Activated naive CD4-positive, alpha-beta T cell treated with anti-CD3 and anti-CD28 coated beads, Interleukin-2, amount 50 U/mL, for 72 hours (primary cell): ENCODE data around the gene AP2A1. TPM values are rescaled to one million over a fixed set of nuclear protein-coding genes. Genes with fewer than 3 reads are reported as not detected.

Experiments
- ATAC-seq, 2 donors: fragments of 150-1000 bp; cut with Tn5 transposase; 2 replicates each; pipeline ENCODE4 v1.10.0; 2021; ENCODE audit warnings: mild to moderate bottlenecking in 2 of 2, moderate library complexity in 2 of 2
- DNase-seq, 2 donors: peaks; one replicate each; pipeline ENCODE4 v3.0.0; 2021 to 2022; ENCODE audit warnings: low spot score in 2 of 2
- H3K27ac Mint-ChIP-seq, 2 donors: one replicate each; pipeline ENCODE4 v1.8.0; 2022; ENCODE audit warnings: mild to moderate bottlenecking in 2 of 2, mixed read lengths in 2 of 2
- H3K36me3 Mint-ChIP-seq, 2 donors: one replicate each; pipeline ENCODE4 v1.8.0; 2022; ENCODE audit warnings: mixed read lengths in 2 of 2
- H3K9me3 Mint-ChIP-seq, 2 donors: one replicate each; pipeline ENCODE4 v1.8.0; 2022; ENCODE audit warnings: mixed read lengths in 2 of 2
- total RNA-seq, 2 donors: library from RNA; stranded (reverse); gene quantifications; one replicate each; pipeline ENCODE4 v1.2.3, GENCODE V29; 2022

Gene AP2A1
- total RNA-seq, 2 donors from 2014 or later: 79.0 to 137 TPM

DNA sequence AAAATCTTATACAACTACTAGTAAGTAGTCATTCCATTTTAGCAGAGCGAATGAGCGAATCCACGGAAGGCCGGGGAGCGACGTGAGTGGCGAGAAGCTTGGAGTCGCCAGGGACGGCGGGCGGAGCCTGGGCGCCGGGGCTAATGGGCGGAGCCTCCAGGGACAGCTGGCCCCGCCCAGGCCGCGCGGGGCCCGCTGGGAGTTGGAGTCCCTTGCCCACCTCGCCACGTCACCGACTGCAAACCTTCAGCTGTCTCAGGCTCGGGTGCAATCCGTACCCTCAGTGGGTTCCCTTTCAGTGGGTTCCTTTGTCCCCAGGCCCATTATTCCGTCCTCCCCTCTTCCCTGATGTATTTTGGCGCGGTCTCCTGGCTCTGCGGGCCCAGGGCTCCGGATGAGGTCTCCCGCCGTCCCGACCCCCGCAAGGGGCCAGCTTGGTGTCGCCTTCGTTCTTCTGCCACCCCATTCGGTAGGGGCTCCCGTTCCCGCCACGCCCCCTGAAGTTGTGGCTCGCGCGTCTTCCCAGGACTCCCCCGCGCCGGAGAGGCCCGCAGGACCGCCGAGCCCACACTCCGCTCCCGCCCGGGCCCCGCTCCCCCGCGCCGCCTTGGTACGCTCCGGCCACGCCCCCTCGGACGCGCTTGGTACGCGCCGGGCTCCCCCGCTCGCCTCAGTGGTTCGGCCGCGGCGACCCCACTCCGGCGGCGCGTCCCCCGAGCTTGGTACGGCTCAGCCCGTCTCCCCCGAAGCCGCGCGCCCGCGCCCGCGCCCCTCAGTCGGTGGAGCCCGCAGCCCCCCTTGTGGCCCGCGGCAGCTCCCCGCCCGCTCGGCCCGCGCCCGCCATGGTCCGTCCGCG lies 83.9 kb downstream of the AP2A1 start, which contains the start of gene PTOV1:
Gene PTOV1 (plus strand): TSS at position 673 of the 856 bp plus-strand sequence.
- DNase-seq (peak; percentile 90 to 96), ATAC-seq (peak; percentile 90 to 91)
- Mint-ChIP-seq H3K9me3 (peaks cover 6 to 12% of the 10 kb centered on the region in 2 donors), H3K36me3 (peaks cover 16% of the 10 kb centered on the region in 2 donors), H3K27ac (peak within 1 kb of the TSS; percentile 93 to 97)

DNA sequence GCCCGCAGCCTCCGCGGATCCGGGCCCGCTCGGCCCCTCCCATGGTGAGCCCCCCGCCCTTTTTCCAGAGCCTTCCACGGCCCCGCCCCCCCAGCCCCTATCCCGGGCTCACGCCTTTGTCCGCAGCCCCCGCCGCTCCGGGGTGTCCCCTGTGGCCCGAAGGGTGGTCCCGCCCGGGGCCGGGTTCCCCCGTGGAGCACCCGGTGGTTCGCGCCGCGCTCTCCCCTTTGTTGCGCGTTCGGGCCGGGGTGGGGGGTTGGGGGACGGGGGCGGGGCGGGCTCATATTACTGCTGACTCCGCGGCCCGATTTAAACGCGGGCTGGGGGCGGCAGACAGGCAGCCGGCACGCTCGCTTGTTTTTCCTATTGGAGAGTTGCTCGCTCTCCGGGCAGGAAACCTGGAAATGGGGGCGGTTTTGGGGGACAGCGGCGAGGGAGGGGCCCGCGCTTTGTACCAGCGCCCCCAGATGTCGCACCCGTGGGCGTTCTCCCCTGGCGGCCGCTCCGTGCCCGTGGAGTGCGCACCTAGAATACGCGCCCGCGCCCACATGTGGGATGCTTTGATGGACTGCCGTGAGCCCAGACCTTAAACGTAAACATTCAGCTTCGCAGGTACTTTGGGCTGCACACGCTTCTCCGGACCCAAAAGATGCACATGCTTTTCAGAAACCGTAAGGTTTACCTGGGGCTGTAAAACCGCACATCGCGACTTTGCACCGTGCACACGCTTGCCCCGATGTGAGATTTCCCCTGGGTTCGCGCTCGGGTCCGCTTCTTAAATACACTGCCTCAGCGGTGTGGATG lies 84.9 kb downstream of the AP2A1 start:
- DNase-seq (no peak), ATAC-seq (peak in 1 of 2 donors; percentile 1)
- Mint-ChIP-seq H3K36me3 (peaks cover 16% of the 10 kb centered on the region in 2 donors), H3K9me3 (peaks cover 6 to 12% of the 10 kb centered on the region in 2 donors), H3K27ac (peak overlapping the region; percentile 23 to 91)

GRCh38 chr19:49852631-49853126 lies 85.9 kb downstream of the AP2A1 start:
- H3K27ac Mint-ChIP-seq: peak overlapping the region; percentile 23 to 72
- no peak for ATAC-seq

DNA sequence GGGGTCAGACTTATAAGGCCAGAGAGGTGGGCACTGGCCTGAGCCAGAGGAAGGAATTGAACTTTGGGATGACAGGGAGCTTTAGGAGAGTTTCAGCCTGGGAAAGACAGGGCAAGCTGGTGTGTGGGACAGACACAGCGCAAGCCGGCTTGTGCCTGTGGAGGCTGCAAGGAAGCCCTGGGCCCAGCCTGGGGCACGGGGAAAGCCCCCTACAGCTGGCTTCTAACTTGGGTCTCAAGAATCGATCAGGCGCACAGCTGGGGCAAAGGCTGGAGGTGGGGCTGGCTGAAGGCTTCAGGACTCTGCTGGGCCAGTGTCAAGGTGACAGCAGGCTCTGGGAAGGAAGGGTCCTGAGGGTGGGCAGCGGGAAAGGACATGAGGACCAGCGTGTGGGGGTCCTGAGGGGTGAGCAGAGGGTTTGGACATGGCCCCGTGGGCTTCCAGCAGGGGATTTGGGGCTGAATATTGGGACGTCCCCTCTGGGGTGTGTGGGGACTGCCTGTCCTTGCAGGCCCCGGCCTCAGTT lies 87.1 kb downstream of the AP2A1 start:
- Mint-ChIP-seq H3K36me3 (peaks cover 11 to 16% of the 10 kb centered on the region in 2 donors), H3K9me3 (peaks cover 6 to 10% of the 10 kb centered on the region in 2 donors), H3K27ac (no peak overlapping the region)
- ATAC-seq: no peak
- no peak for DNase-seq

More at GRCh38 chr19:49852631-49853126, 85.9 kb downstream of the AP2A1 start:
- peaks cover 16% of the 10 kb centered on the region in 2 donors for H3K36me3 Mint-ChIP-seq
- H3K9me3 Mint-ChIP-seq: peaks cover 6 to 12% of the 10 kb centered on the region in 2 donors
- no peak for DNase-seq

DNA sequence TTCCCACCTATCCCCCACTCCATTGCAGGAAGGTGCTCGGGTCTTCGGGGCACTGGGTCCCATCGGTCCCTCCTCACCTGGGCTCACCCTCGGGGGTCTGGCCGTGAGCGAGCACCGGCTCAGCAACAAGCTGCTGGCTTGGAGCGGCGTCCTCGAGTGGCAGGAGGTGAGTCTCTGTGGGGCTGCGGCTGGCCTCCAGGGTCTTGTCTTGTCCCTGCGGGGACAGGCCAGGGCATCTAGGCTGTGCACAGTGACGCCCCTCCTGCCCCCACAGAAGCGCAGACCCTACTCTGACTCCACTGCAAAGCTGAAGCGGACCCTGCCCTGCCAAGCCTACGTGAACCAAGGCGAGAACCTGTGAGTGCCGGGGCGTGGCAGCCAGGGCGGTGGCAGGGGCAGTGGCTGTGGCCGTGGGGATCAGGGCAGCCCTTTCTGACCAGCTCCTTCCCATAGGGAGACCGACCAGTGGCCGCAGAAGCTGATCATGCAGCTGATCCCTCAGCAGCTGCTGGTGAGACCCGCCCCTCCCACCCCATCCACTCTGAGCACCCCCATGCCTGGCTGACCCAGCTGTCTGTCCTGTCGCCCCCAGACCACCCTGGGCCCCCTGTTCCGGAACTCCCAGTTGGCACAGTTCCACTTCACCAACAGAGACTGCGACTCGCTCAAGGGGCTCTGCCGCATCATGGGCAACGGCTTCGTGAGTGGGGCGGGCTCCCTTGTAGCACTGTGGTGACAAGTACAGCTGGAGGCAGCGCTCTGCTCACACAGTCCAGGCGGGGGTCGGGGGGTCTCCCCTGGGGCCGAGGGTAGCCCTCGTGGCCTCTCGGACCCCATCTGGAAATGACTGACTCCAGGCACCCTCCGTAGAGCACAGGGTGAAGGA lies 87.8 kb downstream of the AP2A1 start:
- DNase-seq (no peak), ATAC-seq (no peak)
- H3K9me3 Mint-ChIP-seq: peaks cover 6% of the 10 kb centered on the region in 2 donors
- H3K27ac Mint-ChIP-seq: peak overlapping the region in 1 of 2 donors; percentile 77
- peaks cover 6 to 16% of the 10 kb centered on the region in 2 donors for H3K36me3 Mint-ChIP-seq

DNA sequence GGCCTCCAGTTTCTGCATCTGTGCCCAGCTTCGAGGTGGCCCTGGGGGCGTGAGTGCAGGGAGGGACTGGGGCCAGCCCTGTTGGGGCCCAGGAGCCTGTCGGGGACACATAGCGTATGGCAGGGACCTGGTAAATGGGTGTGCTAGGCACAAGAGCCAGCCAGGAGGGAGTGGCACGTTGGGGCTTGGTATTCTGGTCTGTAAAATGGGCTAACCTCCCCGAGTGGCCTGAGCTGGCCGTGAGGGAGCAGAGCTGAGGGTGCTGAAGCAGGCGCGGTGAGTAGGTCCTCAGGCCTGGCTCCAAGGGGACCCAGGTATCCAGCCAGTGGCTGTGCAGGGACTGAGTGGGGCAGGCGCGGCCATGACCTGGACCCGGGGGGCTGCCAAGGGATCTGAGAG lies 88.5 kb downstream of the AP2A1 start:
- Mint-ChIP-seq H3K9me3 (no peaks in the 10 kb centered on the region), H3K36me3 (peaks cover under 1 to 12% of the 10 kb centered on the region in 2 donors), H3K27ac (peak overlapping the region; percentile 77 to 89)
- DNase-seq (no peak), ATAC-seq (no peak)

GRCh38 chr19:49855676-49856573 lies 89.1 kb downstream of the AP2A1 start:
- DNase-seq (no peak), ATAC-seq (peak in 1 of 2 donors; percentile 4)
- Mint-ChIP-seq H3K9me3 (no peaks in the 10 kb centered on the region), H3K36me3 (peaks cover 0 to 10% of the 10 kb centered on the region in 2 donors), H3K27ac (peak overlapping the region; percentile 77 to 89)

GRCh38 chr19:49856574-49857021 lies 89.8 kb downstream of the AP2A1 start:
- no peak for ATAC-seq

More at GRCh38 chr19:49856574-49857021, 89.8 kb downstream of the AP2A1 start:
- Mint-ChIP-seq H3K27ac (peak overlapping the region in 1 of 2 donors; percentile 79), H3K36me3 (peaks cover 0 to 10% of the 10 kb centered on the region in 2 donors), H3K9me3 (no peaks in the 10 kb centered on the region)
- DNase-seq: no peak

Other genes starting within 250 kb of the AP2A1 start
- 10 to 100 TPM in 1 of 2 donors, 1 to 10 TPM in 1; 5.4 to 13.0 TPM for gene RCN3, start 239.0 kb upstream of the AP2A1 start, total RNA-seq
- 10 to 100 TPM; 90.7 to 96.1 TPM for gene NOSIP, start 186.4 kb upstream of the AP2A1 start, total RNA-seq
- 10 to 100 TPM in 1 of 2 donors, 1 to 10 TPM in 1; 2.3 to 10.8 TPM for gene PRRG2, start 185.7 kb upstream of the AP2A1 start, total RNA-seq
- 10 to 100 TPM; 28.9 to 32.9 TPM for gene PRR12, start 175.8 kb upstream of the AP2A1 start, total RNA-seq
- gene RRAS, start 126.9 kb upstream of the AP2A1 start, total RNA-seq: 10 to 100 TPM in 1 of 2 donors, 1 to 10 TPM in 1; 6.0 to 12.9 TPM
- gene SCAF1, start 124.8 kb upstream of the AP2A1 start, total RNA-seq: 10 to 100 TPM; 49.8 to 57.4 TPM
- gene IRF3, start 101.1 kb upstream of the AP2A1 start, total RNA-seq: 100 to 1,000 TPM; 135 to 202 TPM
- gene BCL2L12, start 101.1 kb upstream of the AP2A1 start, total RNA-seq: 10 to 100 TPM; 69.6 to 93.4 TPM
- 100 to 1,000 TPM; 248 to 309 TPM for gene PRMT1, start 89.7 kb upstream of the AP2A1 start, total RNA-seq
- gene ADM5, start 77.4 kb upstream of the AP2A1 start, total RNA-seq: 1 to 10 TPM; 5.6 to 6.2 TPM
- 1 to 10 TPM; 4.1 to 4.3 TPM for gene CPT1C, start 75.9 kb upstream of the AP2A1 start, total RNA-seq
- 1 to 10 TPM in 1 of 2 donors, under 1 TPM in 1; 0.57 to 1.9 TPM for gene TSKS, start 3.7 kb upstream of the AP2A1 start, total RNA-seq
- gene FUZ, start 46.3 kb downstream of the AP2A1 start, total RNA-seq: 10 to 100 TPM; 14.8 to 24.8 TPM
- 10 to 100 TPM; 58.4 to 68.2 TPM for gene MED25, start 51.3 kb downstream of the AP2A1 start, total RNA-seq
- gene PTOV1, start 84.2 kb downstream of the AP2A1 start, total RNA-seq: 100 to 1,000 TPM; 110 TPM
- 100 to 1,000 TPM in 1 of 2 donors, 10 to 100 TPM in 1; 90.6 to 119 TPM for gene PNKP, start 100.6 kb downstream of the AP2A1 start, total RNA-seq
- gene AKT1S1, start 110.4 kb downstream of the AP2A1 start, total RNA-seq: 10 to 100 TPM; 16.9 to 34.4 TPM
- gene TBC1D17, start 110.7 kb downstream of the AP2A1 start, total RNA-seq: 10 to 100 TPM; 28.8 to 53.0 TPM
- 10 to 100 TPM in 1 of 2 donors, 1 to 10 TPM in 1; 6.3 to 11.1 TPM for gene IL4I1, start 129.9 kb downstream of the AP2A1 start, total RNA-seq
- gene ATF5, start 162.2 kb downstream of the AP2A1 start, total RNA-seq: 10 to 100 TPM in 1 of 2 donors, 1 to 10 TPM in 1; 7.7 to 13.2 TPM
- 100 to 1,000 TPM in 1 of 2 donors, 10 to 100 TPM in 1; 82.5 to 109 TPM for gene NUP62, start 162.5 kb downstream of the AP2A1 start, total RNA-seq
- not detected for gene SIGLEC11, start 194.2 kb downstream of the AP2A1 start, total RNA-seq